Measurements from ENCODE around the gene C3orf20. TPM values are rescaled to one million over a fixed set of nuclear protein-coding genes. Genes with fewer than 3 reads are reported as not detected.

C3orf20 gene
- total and polyA plus RNA-seq, 2 of the 13 experiments (the other 11 are each of a cell fraction or from before 2014, with no cell fraction given) = 0.03 to 0.04 TPM

- Histone ChIP-seq H3K79me2 (ENCODE audit: insufficient read depth, low read length) (no peaks in the 10 kb centered on the region), H3K4me2 (ENCODE audit: low read depth, low read length) (no peak overlapping the region), H3K36me3 (replicated peaks in 1 of 2; ENCODE audit: control insufficient read depth in 1 of 2, insufficient read depth in 2 of 2, low read length in 2 of 2) (no peaks in the 10 kb centered on the region), H3K4me3 (replicated peaks in 1 of 3; ENCODE audit: insufficient read depth in 1 of 3, low read depth in 2 of 3, low read length in 3 of 3) (no peak overlapping the region), H4K20me1 (ENCODE audit: insufficient read depth, low read length) (no peaks in the 10 kb centered on the region), H3K9ac (ENCODE audit: insufficient read depth, low read depth, low read length) (no peak overlapping the region), H3K4me1 (ENCODE audit: insufficient read depth, low read length) (peaks cover 57% of the 10 kb centered on the region), H3K27me3 (ENCODE audit: control insufficient read depth in 1 of 2, insufficient read depth in 2 of 2, low read length in 2 of 2) (peaks cover 0 to 8% of the 10 kb centered on the region in 2 experiments; a peak in 1 of 5 replicates), H3K27ac (ENCODE audit: extremely low read length, insufficient read depth, low read length) (no peak overlapping the region), H3K9me3 (ENCODE audit: low read length) (peaks cover 3% of the 10 kb centered on the region; the same call in 1 of the 2 replicates), H2AFZ (ENCODE audit: low read length) (no peak overlapping the region)
- intact Hi-C loops (cut with micrococcal nuclease; ENCODE audit: unreplicated experiment) (loop anchor here (2.0 to 5.0 kb wide), 2 partner anchors 147 to 289 kb away; no protein-coding TSS in a partner anchor), in situ Hi-C loops (cut with HindIII; ENCODE audit: extremely low pct_ligation_motif_present, low pct_unique_long_range_greater_than_20kb) (no loop called here)
- BruUV-seq (replicated peaks) = no TSS peak
- ATAC-seq = no peak
- no peak for TF ChIP-seq MXD3 (CRISPR knock-in tag; IDR thresholded peaks at IDR 0.05)
- TF ChIP-seq MEIS2 (CRISPR knock-in tag; IDR thresholded peaks at IDR 0.05) = no peak
- TF ChIP-seq HDAC1 (CRISPR knock-in tag; IDR thresholded peaks at IDR 0.05) = no peak
- TF ChIP-seq KLF6 (CRISPR knock-in tag; IDR thresholded peaks at IDR 0.05) = no peak
- no peak for TF ChIP-seq ZNF772 (CRISPR knock-in tag; IDR thresholded peaks at IDR 0.05)
- no peak for TF ChIP-seq ZNF597 (CRISPR knock-in tag; IDR thresholded peaks at IDR 0.05)
- TF ChIP-seq ZNF576 (CRISPR knock-in tag; IDR thresholded peaks at IDR 0.05) = no peak
- no peak for TF ChIP-seq ZZZ3 (CRISPR knock-in tag; IDR thresholded peaks at IDR 0.05; ENCODE audit: borderline replicate concordance)
- TF ChIP-seq ZNF335 (CRISPR knock-in tag; IDR thresholded peaks at IDR 0.05) = no peak
- TF ChIP-seq SYNCRIP (IDR thresholded peaks at IDR 0.05; ENCODE audit: insufficient read depth, low read depth, low read length) = no peak
- no peak for TF ChIP-seq DZIP1 (CRISPR knock-in tag; IDR thresholded peaks at IDR 0.05)
- no peak for TF ChIP-seq KDM2A (CRISPR knock-in tag; IDR thresholded peaks at IDR 0.05; ENCODE audit: borderline replicate concordance, low read depth)
- no peak for TF ChIP-seq ZNF432 (CRISPR knock-in tag; IDR thresholded peaks at IDR 0.05; ENCODE audit: borderline replicate concordance)
- TF ChIP-seq ZNF232 (CRISPR knock-in tag; IDR thresholded peaks at IDR 0.05; ENCODE audit: borderline replicate concordance) = no peak
- ChIA-PET POLR2A (no interaction called here), CTCF (ENCODE audit: low intra/inter-chr PET ratio, low total read pairs) (interaction anchor here (1.4 to 2.4 kb wide), 2 partner anchors 147 to 287 kb away, joined by 8 to 13 read pairs; no protein-coding TSS in a partner anchor)
- FAIRE-seq = no peak
- 73% methylated on average over 6 of the region's 6 CpGs for WGBS (ENCODE audit: low lambda C conversion rate)
- DNase-seq (ENCODE audit: low spot score) = no peak
Measured at GRCh38 chr3:14633417-14633816, 41.5 kb upstream of the C3orf20 start.

Data from HepG2 (cell line).